NCI-H146 (cell line): ENCODE data around the gene KIAA2012.
A peak's percentile ranks its signal among the peaks of the same experiment; 100 is the strongest.

Experiments
- DNase-seq: peaks from one replicate; lab custom pipeline; 2025; lab: John Stamatoyannopoulos, UW

Gene KIAA2012

GRCh38 chr2:202152104-202152715 lies 79.2 kb downstream of the KIAA2012 start:
- no peak for DNase-seq

GRCh38 chr2:202154613-202155012 lies 81.6 kb downstream of the KIAA2012 start:
- DNase-seq: no peak

DNA sequence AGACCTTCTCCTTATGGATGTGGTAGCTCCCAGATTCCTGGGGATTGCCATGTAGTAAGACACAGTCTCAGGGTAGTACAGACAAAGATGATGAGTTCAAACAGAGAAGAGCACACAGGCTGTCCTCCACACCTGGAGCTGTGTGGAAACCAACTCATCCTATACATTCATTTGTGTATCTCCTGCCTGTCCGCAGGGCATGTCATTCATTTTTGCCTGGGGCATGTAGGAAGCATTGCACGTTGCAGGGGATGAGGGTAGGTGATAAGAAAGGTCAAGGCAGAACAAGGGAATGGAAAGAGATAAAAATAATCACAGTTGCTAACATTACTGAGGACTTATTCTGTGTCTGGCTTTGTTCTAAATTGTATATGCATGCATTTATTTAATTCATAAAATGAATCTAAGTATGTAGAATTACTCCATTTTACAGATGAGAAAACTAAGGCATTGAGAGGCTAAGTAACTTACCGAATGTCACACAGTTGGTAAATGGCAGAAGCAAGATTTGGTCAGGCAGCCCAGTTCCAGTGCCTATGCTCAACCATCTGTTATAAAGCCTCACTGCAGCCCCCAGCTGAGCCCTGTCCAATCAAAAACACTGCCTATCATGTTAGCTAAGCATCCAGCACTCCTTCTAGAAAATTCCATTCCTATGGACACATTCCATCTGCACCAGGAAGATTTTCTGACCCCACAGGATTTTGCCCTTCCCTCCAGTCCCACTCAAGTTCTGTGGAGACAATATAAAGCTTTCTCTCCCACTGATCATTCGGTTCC lies 84.3 kb downstream of the KIAA2012 start:
- no peak for DNase-seq

- no peak for DNase-seq
These were observed 85.7 kb downstream of the KIAA2012 start for GRCh38 chr2:202158796-202159195.

DNA sequence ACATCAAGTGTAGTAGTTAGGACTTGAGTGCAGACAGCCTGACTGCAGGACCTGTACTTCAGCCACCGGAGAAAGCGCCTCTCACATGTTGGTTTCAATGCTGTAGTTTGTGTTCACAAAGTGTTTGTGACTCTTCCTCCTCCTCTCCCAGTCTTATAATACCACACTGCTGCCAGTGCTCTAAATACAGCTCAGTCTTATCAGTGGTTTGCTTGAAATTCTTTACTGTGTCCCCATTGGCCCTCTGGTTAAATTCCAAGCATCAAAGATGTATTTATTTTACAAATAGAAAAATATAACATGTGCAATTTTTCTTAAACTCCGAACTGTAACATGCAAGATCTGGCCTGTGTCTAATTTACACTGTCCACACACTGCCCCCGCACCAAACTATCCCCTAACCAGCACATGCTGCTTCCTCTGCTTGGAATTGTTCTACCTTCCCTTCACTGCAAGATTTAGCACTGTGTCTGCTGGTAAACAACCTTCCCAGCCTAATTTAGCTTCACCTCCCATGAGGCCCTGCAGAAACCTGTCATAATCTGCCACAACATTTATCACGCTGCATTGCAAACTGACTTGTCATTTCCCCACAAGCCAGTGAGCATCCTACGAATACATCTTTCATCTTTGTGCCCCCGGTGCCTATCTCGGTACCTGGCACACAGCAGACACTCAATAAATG lies 88.2 kb downstream of the KIAA2012 start:
- no peak for DNase-seq

GRCh38 chr2:202164411-202164810 lies 91.4 kb downstream of the KIAA2012 start:
- DNase-seq: no peak

DNA sequence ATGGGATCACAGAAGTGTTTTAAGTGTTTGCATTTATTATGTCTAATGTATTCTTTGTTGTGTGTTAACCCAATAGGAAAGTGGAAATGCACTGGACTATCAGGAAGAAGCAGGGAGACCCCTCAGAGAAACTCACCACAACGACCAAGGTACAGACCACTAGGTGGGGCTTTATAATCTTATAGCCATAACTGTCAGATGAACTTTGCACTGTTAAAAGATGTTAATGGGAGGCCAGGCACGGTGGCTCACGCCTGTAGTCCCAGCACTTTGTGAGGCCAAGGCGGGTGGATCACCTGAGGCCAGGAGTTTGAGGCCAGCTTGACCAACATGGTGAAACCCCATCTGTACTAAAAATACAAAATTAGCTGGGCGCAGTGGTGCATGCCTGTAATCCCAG lies 92.2 kb downstream of the KIAA2012 start:
- no peak for DNase-seq

- no peak for DNase-seq
These were observed 92.9 kb downstream of the KIAA2012 start for GRCh38 chr2:202165945-202166344.

DNA sequence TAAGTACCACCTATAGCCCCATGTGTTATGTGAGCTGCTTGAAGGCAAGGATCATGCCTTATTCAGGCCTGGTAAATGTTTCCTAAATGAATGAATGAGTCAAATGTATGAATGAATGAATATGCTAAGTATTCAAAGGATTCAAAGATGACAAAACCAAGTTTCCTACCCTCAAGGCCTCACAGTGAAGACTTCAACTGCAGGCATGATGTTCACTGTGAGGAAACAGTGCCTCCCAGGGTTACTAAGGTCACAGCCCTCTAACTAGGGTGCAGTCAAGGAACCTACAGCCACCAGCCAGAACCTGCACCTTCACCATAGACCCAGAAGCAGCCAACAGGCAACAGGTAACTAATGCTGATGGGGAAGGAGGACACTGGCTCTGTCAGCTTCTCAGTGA lies 96.1 kb downstream of the KIAA2012 start:
- no peak for DNase-seq

- DNase-seq: no peak
These were observed 96.9 kb downstream of the KIAA2012 start for GRCh38 chr2:202169832-202170424.

GRCh38 chr2:202171241-202171825 lies 98.3 kb downstream of the KIAA2012 start:
- DNase-seq: no peak

DNA sequence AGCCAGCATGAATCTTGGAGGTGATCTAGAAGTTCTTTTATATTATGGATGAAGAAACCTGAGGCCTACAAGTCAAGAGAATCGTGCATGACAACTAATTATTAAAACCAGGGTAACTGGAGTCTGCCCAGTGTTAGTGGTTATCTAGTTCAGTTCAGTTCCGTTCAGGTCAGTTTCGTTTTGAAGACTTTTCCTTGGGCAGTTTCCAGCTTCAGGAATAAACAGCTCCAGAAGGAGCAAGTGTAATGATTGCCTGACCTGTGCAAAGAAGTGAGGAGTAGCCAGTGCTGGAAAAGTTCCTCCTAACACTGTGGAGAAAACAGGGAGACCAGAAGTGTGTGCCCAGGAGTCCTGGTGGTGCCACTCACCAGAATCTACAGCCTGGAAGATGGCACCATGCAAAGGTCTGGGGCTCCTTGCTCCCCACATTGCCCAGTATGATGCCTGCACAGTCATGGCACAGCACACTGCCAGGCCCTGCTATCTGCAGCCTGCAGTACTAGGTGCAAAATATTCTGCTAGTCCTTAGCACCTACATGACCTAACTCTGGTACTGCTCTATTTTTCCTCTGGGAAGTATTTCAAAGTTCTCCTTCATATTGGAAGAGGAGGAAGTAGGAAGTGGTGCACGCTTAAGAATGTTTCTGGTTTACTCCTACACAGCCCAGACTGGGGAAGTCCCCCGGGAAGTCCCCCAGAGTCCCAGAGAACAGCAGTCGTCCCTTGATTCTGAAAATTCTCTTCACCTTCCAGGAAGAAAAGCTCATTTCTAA lies 99.6 kb downstream of the KIAA2012 start:
- no peak for DNase-seq

DNA sequence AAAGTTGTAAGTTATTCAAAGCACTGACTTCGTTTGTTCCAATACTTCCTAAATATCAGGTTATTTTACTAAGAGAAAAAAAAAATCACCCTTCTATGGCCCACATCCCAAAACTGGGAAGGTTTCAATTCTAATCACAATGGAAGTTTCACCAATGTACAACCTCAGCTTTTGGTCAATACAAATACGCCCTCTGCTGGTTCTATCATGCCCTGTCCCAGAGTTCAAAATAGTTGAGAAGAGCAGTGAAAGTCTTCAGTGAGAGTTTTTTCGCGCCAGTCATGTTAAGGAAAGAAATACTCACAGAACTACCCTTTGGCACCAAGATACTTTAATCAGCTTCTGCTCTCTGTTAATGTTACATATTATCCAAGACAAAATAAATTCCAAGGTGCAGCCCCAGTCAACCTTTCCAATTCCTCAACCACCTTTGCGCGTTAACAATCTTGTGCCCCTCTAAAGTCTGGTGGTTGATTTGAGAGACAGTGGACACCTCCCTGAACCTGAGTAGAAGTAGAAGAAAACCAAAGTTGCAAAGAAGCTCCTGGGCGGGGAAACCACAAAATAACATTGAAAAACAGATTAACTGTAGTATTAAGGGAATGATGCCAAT lies 105.4 kb downstream of the KIAA2012 start:
- DNase-seq: peak; percentile 3

DNA sequence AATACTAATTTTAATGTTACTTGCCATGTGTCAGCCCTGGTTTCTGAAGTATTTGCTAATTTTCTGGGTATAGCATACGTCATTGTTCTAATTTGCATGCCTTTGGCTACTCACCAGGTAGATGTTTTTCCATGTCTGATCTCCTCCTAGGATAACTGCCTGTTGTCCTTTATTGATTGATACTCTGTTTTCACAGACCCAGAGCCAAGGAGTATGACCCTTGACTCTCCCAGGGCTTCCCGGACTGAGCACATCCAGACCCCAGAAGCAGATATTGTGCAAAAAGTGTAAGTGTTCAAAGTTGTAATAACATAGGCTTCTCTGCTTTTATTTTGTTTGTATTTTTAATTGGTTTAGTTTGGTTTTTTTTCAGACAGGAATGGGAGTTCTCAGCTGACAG lies 111.5 kb downstream of the KIAA2012 start:
- no peak for DNase-seq

DNA sequence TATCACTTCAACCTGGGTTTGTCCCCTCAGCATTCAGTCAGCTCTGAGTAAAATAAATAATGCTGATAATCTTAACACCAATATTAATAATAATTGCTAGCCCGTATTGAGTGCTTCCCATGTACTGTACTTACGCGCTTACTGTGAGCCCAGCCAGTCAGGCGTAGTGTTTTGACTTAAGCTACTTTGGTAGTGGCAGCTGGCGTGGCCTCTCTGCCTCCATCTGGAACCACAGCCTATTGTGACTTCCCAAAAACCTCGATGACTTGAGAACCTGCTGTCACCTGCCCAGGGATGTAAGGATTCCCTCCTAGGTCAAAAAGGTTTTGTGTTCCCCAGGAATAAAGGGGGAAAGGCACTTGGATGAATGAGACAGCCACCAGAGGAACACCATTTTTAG lies 112.1 kb downstream of the KIAA2012 start:
- DNase-seq: no peak

GRCh38 chr2:202186641-202187202 lies 113.7 kb downstream of the KIAA2012 start:
- DNase-seq: no peak

GRCh38 chr2:202187570-202187969 lies 114.5 kb downstream of the KIAA2012 start:
- no peak for DNase-seq

GRCh38 chr2:202193305-202193704 lies 120.2 kb downstream of the KIAA2012 start:
- no peak for DNase-seq

DNA sequence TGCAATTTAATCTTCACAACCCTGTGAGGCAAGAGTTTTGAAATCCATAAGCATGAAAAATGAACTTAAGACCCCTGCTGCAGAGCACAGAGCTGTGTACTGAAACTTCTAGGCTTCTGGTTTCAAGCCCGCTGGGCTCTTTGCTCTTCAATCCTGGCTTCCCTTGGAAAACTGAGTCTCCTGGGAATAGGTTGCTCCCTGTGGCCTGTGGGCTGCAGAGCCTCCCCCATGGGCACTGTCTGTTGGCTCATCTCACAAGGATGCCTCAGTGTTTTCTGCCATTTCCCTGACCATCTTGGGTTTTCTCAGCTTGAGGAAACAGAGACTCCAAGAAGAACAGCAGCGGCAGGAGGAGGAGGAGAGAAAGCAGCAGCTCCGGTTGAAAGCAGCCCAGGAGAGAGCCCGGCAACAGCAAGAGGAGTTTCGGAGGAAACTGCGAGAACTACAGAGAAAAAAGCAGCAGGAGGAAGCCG lies 120.9 kb downstream of the KIAA2012 start:
- no peak for DNase-seq

- no peak for DNase-seq
These were observed 121.4 kb downstream of the KIAA2012 start for GRCh38 chr2:202194418-202194817.

- DNase-seq: no peak
These were observed 123.7 kb downstream of the KIAA2012 start for GRCh38 chr2:202196727-202197126.
